ENCODE results near the gene SULT1A1. TPM values are rescaled to one million over a fixed set of nuclear protein-coding genes. Genes with fewer than 3 reads are reported as not detected.
A peak's percentile ranks its signal among the peaks of the same experiment; 100 is the strongest.

SULT1A1 gene
- total and polyA plus RNA-seq, 2 of the 13 experiments (the other 11 are each of a cell fraction or from before 2014, with no cell fraction given) = 114 to 147 TPM

- 0 out of 2 replicates have a peak, but pooled peaks have one; percentile 18 for TF ChIP-seq PRDM15 (CRISPR knock-in tag; IDR thresholded peaks at IDR 0.05)
- TF ChIP-seq TP53 (CRISPR knock-in tag; conservative IDR thresholded peaks at IDR 0.05) = no peak
- no peak for TF ChIP-seq ARNT2 (CRISPR knock-in tag; IDR thresholded peaks at IDR 0.05; ENCODE audit: low read depth)
- 0 out of 2 replicates have a peak, but pooled peaks have one; percentile 14 for TF ChIP-seq ZMYM3 (CRISPR knock-in tag; IDR thresholded peaks at IDR 0.05)
- peak; percentile 86 for TF ChIP-seq TEAD3 (CRISPR knock-in tag; optimal IDR thresholded peaks at IDR 0.05; ENCODE audit: borderline replicate concordance)
- peak; percentile 25; the same call in 1 of the 2 replicates for TF ChIP-seq TAF1 (CRISPR knock-in tag; IDR thresholded peaks at IDR 0.05)
- TF ChIP-seq SATB2 (CRISPR knock-in tag; IDR thresholded peaks at IDR 0.05) = no peak
- no peak for TF ChIP-seq BRCA1 (CRISPR knock-in tag; IDR thresholded peaks at IDR 0.05)
- no peak for TF ChIP-seq AGO2 (optimal IDR thresholded peaks at IDR 0.05; ENCODE audit: low read depth, low read length)
- peak; percentile 51; the same call in 1 of the 2 replicates for TF ChIP-seq ZC3H4 (CRISPR knock-in tag; IDR thresholded peaks at IDR 0.05; ENCODE audit: borderline replicate concordance)
- no peak for TF ChIP-seq NCOR1 (IDR thresholded peaks at IDR 0.05; ENCODE audit: borderline replicate concordance, low read length)
- TF ChIP-seq U2AF1 (optimal IDR thresholded peaks at IDR 0.05; ENCODE audit: low read depth, low read length) = no peak
- no peak for TF ChIP-seq ZBTB4 (CRISPR knock-in tag; IDR thresholded peaks at IDR 0.05; ENCODE audit: borderline replicate concordance)
- TF ChIP-seq SMYD3 (CRISPR knock-in tag; IDR thresholded peaks at IDR 0.05) = no peak
- no peak for TF ChIP-seq ZNF264 (CRISPR knock-in tag; IDR thresholded peaks at IDR 0.05)
- TF ChIP-seq ZNF816 (CRISPR knock-in tag; IDR thresholded peaks at IDR 0.05; ENCODE audit: borderline replicate concordance) = 0 out of 2 replicates have a peak, but pooled peaks have one; percentile 39
- no peak for TF ChIP-seq DNMT1 (CRISPR knock-in tag; IDR thresholded peaks at IDR 0.05)
- no peak for TF ChIP-seq ZNF253 (CRISPR knock-in tag; IDR thresholded peaks at IDR 0.05; ENCODE audit: borderline replicate concordance)
- TF ChIP-seq HCFC1 (IDR thresholded peaks at IDR 0.05; ENCODE audit: low read depth, low read length) = no peak
- TF ChIP-seq ZNF292 (CRISPR knock-in tag; IDR thresholded peaks at IDR 0.05; ENCODE audit: borderline replicate concordance, low read depth) = no peak
- TF ChIP-seq HOXA3 (CRISPR knock-in tag; IDR thresholded peaks at IDR 0.05) = peak; percentile 8; the same call in 1 of the 2 replicates
- no peak for TF ChIP-seq NBN (conservative IDR thresholded peaks at IDR 0.05)
- peak in 1 of 2 experiments; percentile 20; a peak in 1 of 4 replicates for TF ChIP-seq EP300 (IDR thresholded peaks at IDR 0.05; ENCODE audit: low read depth in 2 of 2, low read length in 2 of 2)
- TF ChIP-seq EP300 (CRISPR knock-in tag; IDR thresholded peaks at IDR 0.05; ENCODE audit: borderline replicate concordance) = peak; percentile 12; the same call in 1 of the 2 replicates
- TF ChIP-seq NFYC (CRISPR knock-in tag; IDR thresholded peaks at IDR 0.05) = no peak
These were observed 12.8 kb downstream of the SULT1A1 start, which contains the start of gene SULT1A2 (continued) for GRCh38 chr16:28596840-28597691.
